K562 (cell line): ENCODE measurements around the gene PAFAH1B1. TPM values are rescaled to one million over a fixed set of nuclear protein-coding genes. Genes with fewer than 3 reads are reported as not detected.

ENCODE experiments used
- BMI1 ChIP-seq: fragments of 150-350 bp; IDR thresholded peaks from 2 replicates; pipeline ENCODE4 v1.6.1; 2014; ENCODE audit warnings: low read length
- CXXC5 ChIP-seq: fragments of 250-450 bp; sonication (Bioruptor Pico); IDR thresholded peaks from 2 replicates; pipeline ENCODE4 v1.8.0; 2022; ENCODE audit warnings: inconsistent platforms, mild to moderate bottlenecking, moderate library complexity
- NR2C1 ChIP-seq, 2 experiments: fragments of 450-650 bp; IDR thresholded peaks; 2 replicates each; pipeline ENCODE4 v1.6.1; 2017; ENCODE audit warnings: mild to moderate bottlenecking in 2 of 2, antibody characterized with exemption in 1 of 2, inconsistent platforms in 1 of 2, missing compliant biosample characterization in 1 of 2, missing genetic modification characterization in 1 of 2
- PHB2 ChIP-seq: fragments of 450-650 bp; IDR thresholded peaks from 2 replicates; pipeline ENCODE4 v1.6.1; 2017; ENCODE audit warnings: low read depth
- RFX7 ChIP-seq: fragments of 250-450 bp; sonication (Bioruptor Pico); IDR thresholded peaks from 2 replicates; pipeline ENCODE4 v1.5.1; 2021; ENCODE audit warnings: mild to moderate bottlenecking
- ZNF699 ChIP-seq: fragments of 250-450 bp; sonication (Bioruptor Pico); IDR thresholded peaks from 2 replicates; pipeline ENCODE4 v1.8.0; 2021; ENCODE audit warnings: mild to moderate bottlenecking, moderate library complexity; ENCODE audit not compliant: insufficient replicate concordance
- ZNF780A ChIP-seq: fragments of 250-450 bp; sonication (Bioruptor Pico); IDR thresholded peaks from 2 replicates; pipeline ENCODE4 v1.5.0; 2021; ENCODE audit warnings: mild to moderate bottlenecking
- polyA plus RNA-seq, 8 experiments: library from polyadenylated mRNA; depleted of rRNA in 4 of 8; stranded (reverse) in 5 of 8; unstranded in 3 of 8; fragments of >200 nt; fragmentation: Nextera tagmentation in 2 of 8; fragmentation: Illumina TruSeq in 1 of 8; extraction: Ambion mirVana in 2 of 8; extraction: Trizol in 1 of 8; gene quantifications; 2 replicates each; pipeline versions ENCODE4 v1.2.1 to v1.2.3, GENCODE V29; 2011 to 2014; ENCODE audit warnings: inconsistent platforms in 1 of 8, missing spikeins in 1 of 8
- total RNA-seq, 7 experiments: library from RNA; depleted of rRNA in 6 of 7; stranded (reverse); fragments of >200 nt in 6 of 7; fragmentation: Illumina TruSeq in 2 of 7; extraction: Trizol in 2 of 7; gene quantifications; 2 replicates each; pipeline versions ENCODE4 v1.2.1 to v1.2.3, GENCODE V29; 2011 to 2021; ENCODE audit warnings: low replicate concordance in 1 of 7
- TF ChIP-seq, protein P1 (sequence below): fragments of 450-650 bp; IDR thresholded peaks from 2 replicates; pipeline ENCODE4 v1.6.1; 2016; ENCODE audit warnings: mild to moderate bottlenecking, moderate library complexity
- TF ChIP-seq, protein P2 (sequence below): fragments of 450-650 bp; IDR thresholded peaks from 2 replicates; pipeline ENCODE4 v1.6.1; 2017; ENCODE audit warnings: antibody characterized with exemption, mild to moderate bottlenecking
- TF ChIP-seq, protein P3 (sequence below): fragments of 450-650 bp; formaldehyde crosslinking; conservative IDR thresholded peaks from 2 replicates; pipeline ENCODE4 v1.4.0; 2022; ENCODE audit warnings: mild to moderate bottlenecking, missing genetic modification characterization

The PAFAH1B1 gene
- total and polyA plus RNA-seq, 9 of the 15 experiments (the other 6 are each of a cell fraction or from before 2014, with no cell fraction given), result 23.3 to 66.4 (median 40.2) TPM

DNA sequence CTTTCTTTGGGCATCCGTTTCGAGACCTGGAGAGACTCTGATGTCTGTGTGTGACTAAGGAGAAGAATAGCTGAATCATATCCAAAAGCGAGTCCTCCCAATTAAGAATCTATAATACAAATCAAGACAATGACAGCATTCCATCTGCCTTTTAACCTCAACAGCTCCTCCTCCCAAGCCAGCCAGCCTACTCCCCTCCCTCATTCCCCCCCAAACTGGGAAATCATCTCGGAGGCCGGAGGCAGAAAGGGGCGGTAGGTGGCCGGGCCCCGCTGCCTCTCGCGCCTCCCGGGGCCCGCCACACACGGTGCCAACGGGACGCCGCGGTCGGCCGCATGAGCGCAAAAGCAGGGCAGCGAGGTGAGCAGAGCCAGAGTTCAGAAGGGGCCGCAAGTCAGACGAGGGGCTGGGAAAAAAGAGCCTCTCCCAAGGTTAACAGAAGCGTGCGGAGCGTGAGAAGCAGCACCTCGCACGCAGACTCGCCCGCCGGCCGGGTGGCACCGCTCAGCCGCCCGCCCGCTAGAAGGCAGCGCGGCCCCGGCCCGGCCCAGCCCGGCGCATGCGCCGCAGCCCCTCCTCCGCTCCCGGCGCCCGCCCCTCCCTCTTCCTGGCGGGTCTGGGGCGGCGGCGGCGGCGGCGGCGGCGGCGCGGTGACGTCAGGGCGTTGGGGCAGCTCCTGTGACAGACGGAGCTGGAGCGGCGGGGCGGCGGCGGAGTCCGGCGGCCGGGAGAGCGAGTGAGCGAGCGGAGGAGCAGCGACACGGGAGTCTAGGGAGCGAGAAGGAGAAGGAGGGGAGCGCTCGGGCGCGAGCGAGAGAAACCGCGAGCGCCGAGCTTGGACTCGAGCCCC is at the start of gene PAFAH1B1 (continued):
- TF ChIP-seq, protein P1, sequence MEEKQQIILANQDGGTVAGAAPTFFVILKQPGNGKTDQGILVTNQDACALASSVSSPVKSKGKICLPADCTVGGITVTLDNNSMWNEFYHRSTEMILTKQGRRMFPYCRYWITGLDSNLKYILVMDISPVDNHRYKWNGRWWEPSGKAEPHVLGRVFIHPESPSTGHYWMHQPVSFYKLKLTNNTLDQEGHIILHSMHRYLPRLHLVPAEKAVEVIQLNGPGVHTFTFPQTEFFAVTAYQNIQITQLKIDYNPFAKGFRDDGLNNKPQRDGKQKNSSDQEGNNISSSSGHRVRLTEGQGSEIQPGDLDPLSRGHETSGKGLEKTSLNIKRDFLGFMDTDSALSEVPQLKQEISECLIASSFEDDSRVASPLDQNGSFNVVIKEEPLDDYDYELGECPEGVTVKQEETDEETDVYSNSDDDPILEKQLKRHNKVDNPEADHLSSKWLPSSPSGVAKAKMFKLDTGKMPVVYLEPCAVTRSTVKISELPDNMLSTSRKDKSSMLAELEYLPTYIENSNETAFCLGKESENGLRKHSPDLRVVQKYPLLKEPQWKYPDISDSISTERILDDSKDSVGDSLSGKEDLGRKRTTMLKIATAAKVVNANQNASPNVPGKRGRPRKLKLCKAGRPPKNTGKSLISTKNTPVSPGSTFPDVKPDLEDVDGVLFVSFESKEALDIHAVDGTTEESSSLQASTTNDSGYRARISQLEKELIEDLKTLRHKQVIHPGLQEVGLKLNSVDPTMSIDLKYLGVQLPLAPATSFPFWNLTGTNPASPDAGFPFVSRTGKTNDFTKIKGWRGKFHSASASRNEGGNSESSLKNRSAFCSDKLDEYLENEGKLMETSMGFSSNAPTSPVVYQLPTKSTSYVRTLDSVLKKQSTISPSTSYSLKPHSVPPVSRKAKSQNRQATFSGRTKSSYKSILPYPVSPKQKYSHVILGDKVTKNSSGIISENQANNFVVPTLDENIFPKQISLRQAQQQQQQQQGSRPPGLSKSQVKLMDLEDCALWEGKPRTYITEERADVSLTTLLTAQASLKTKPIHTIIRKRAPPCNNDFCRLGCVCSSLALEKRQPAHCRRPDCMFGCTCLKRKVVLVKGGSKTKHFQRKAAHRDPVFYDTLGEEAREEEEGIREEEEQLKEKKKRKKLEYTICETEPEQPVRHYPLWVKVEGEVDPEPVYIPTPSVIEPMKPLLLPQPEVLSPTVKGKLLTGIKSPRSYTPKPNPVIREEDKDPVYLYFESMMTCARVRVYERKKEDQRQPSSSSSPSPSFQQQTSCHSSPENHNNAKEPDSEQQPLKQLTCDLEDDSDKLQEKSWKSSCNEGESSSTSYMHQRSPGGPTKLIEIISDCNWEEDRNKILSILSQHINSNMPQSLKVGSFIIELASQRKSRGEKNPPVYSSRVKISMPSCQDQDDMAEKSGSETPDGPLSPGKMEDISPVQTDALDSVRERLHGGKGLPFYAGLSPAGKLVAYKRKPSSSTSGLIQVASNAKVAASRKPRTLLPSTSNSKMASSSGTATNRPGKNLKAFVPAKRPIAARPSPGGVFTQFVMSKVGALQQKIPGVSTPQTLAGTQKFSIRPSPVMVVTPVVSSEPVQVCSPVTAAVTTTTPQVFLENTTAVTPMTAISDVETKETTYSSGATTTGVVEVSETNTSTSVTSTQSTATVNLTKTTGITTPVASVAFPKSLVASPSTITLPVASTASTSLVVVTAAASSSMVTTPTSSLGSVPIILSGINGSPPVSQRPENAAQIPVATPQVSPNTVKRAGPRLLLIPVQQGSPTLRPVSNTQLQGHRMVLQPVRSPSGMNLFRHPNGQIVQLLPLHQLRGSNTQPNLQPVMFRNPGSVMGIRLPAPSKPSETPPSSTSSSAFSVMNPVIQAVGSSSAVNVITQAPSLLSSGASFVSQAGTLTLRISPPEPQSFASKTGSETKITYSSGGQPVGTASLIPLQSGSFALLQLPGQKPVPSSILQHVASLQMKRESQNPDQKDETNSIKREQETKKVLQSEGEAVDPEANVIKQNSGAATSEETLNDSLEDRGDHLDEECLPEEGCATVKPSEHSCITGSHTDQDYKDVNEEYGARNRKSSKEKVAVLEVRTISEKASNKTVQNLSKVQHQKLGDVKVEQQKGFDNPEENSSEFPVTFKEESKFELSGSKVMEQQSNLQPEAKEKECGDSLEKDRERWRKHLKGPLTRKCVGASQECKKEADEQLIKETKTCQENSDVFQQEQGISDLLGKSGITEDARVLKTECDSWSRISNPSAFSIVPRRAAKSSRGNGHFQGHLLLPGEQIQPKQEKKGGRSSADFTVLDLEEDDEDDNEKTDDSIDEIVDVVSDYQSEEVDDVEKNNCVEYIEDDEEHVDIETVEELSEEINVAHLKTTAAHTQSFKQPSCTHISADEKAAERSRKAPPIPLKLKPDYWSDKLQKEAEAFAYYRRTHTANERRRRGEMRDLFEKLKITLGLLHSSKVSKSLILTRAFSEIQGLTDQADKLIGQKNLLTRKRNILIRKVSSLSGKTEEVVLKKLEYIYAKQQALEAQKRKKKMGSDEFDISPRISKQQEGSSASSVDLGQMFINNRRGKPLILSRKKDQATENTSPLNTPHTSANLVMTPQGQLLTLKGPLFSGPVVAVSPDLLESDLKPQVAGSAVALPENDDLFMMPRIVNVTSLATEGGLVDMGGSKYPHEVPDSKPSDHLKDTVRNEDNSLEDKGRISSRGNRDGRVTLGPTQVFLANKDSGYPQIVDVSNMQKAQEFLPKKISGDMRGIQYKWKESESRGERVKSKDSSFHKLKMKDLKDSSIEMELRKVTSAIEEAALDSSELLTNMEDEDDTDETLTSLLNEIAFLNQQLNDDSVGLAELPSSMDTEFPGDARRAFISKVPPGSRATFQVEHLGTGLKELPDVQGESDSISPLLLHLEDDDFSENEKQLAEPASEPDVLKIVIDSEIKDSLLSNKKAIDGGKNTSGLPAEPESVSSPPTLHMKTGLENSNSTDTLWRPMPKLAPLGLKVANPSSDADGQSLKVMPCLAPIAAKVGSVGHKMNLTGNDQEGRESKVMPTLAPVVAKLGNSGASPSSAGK, result peak; percentile 59
- no peak for TF ChIP-seq PHB2
- TF ChIP-seq, protein P2, sequence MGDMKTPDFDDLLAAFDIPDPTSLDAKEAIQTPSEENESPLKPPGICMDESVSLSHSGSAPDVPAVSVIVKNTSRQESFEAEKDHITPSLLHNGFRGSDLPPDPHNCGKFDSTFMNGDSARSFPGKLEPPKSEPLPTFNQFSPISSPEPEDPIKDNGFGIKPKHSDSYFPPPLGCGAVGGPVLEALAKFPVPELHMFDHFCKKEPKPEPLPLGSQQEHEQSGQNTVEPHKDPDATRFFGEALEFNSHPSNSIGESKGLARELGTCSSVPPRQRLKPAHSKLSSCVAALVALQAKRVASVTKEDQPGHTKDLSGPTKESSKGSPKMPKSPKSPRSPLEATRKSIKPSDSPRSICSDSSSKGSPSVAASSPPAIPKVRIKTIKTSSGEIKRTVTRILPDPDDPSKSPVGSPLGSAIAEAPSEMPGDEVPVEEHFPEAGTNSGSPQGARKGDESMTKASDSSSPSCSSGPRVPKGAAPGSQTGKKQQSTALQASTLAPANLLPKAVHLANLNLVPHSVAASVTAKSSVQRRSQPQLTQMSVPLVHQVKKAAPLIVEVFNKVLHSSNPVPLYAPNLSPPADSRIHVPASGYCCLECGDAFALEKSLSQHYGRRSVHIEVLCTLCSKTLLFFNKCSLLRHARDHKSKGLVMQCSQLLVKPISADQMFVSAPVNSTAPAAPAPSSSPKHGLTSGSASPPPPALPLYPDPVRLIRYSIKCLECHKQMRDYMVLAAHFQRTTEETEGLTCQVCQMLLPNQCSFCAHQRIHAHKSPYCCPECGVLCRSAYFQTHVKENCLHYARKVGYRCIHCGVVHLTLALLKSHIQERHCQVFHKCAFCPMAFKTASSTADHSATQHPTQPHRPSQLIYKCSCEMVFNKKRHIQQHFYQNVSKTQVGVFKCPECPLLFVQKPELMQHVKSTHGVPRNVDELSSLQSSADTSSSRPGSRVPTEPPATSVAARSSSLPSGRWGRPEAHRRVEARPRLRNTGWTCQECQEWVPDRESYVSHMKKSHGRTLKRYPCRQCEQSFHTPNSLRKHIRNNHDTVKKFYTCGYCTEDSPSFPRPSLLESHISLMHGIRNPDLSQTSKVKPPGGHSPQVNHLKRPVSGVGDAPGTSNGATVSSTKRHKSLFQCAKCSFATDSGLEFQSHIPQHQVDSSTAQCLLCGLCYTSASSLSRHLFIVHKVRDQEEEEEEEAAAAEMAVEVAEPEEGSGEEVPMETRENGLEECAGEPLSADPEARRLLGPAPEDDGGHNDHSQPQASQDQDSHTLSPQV, result peak; percentile 68
- TF ChIP-seq RFX7 (CRISPR knock-in tag), result no peak
- no peak for TF ChIP-seq BMI1
- no peak for TF ChIP-seq NR2C1 (IDR thresholded peaks at IDR 0.05)
- TF ChIP-seq NR2C1 (tag; IDR thresholded peaks at IDR 0.05), result no peak
- TF ChIP-seq, protein P3, sequence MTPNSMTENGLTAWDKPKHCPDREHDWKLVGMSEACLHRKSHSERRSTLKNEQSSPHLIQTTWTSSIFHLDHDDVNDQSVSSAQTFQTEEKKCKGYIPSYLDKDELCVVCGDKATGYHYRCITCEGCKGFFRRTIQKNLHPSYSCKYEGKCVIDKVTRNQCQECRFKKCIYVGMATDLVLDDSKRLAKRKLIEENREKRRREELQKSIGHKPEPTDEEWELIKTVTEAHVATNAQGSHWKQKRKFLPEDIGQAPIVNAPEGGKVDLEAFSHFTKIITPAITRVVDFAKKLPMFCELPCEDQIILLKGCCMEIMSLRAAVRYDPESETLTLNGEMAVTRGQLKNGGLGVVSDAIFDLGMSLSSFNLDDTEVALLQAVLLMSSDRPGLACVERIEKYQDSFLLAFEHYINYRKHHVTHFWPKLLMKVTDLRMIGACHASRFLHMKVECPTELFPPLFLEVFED, result no peak
- no peak for TF ChIP-seq ZNF699 (CRISPR knock-in tag)
- TF ChIP-seq CXXC5, result peak; percentile 90
- TF ChIP-seq ZNF780A (CRISPR knock-in tag), result no peak
